Tibial nerve (tissue), 4 donors: ENCODE measurements around the gene GPX2. TPM values are rescaled to one million over a fixed set of nuclear protein-coding genes. Genes with fewer than 3 reads are reported as not detected.

Experiments used
- DNase-seq, 2 donors: peaks; one replicate each; pipeline ENCODE4 v3.0.0-alpha.2; 2019; ENCODE audit warnings: low spot score in 2 of 2
- H3K27ac ChIP-seq, 4 donors: fragments of 200-600 bp; sonication (generic) in 3 of 4; one replicate each; pipeline ENCODE4 v1.5.1; 2017 to 2019; ENCODE audit warnings: mild to moderate bottlenecking in 1 of 4
- H3K27me3 ChIP-seq, 2 donors: fragments of 200-600 bp; sonication (generic) in 1 of 2; one replicate each; pipeline versions ENCODE4 v1.5.1 to v1.6.0; 2017 to 2019
- H3K36me3 ChIP-seq, 3 donors: fragments of 200-600 bp; sonication (generic); one replicate each; pipeline ENCODE4 v1.5.1; 2018 to 2019
- H3K4me1 ChIP-seq, 4 donors: fragments of 200-600 bp; sonication (generic) in 3 of 4; one replicate each; pipeline ENCODE4 v1.5.1; 2017 to 2019
- H3K4me3 ChIP-seq, 4 donors: fragments of 200-600 bp; sonication (generic) in 3 of 4; one replicate each; pipeline ENCODE4 v1.5.1; 2017 to 2019; ENCODE audit warnings: mild to moderate bottlenecking in 1 of 4, moderate library complexity in 1 of 4
- H3K9me3 ChIP-seq, 4 donors: fragments of 200-600 bp; sonication (generic) in 3 of 4; one replicate each; pipeline ENCODE4 v1.5.1; 2017 to 2019
- CTCF ChIP-seq, 5 experiments: fragments of 200-600 bp in 3 of 5; fragments of 450-650 bp in 2 of 5; sonication (generic) in 3 of 5; IDR thresholded peaks; one replicate each; pipeline ENCODE4 v1.5.1; 2016 to 2019; ENCODE audit warnings: antibody characterized with exemption in 5 of 5, mild to moderate bottlenecking in 3 of 5, moderate library complexity in 2 of 5
- EP300 ChIP-seq, 2 donors: sonication (generic); formaldehyde crosslinking; IDR thresholded peaks; one replicate each; pipeline ENCODE4 v1.6.1; 2017; ENCODE audit warnings: antibody characterized with exemption in 2 of 2, mild to moderate bottlenecking in 1 of 2
- POLR2A ChIP-seq, 2 donors: fragments of 450-650 bp; IDR thresholded peaks; one replicate each; pipeline ENCODE4 v1.6.1; 2017; ENCODE audit warnings: antibody characterized with exemption in 2 of 2, mild to moderate bottlenecking in 2 of 2, moderate library complexity in 2 of 2
- WGBS, 2 donors: methylation state at CpG; one replicate each; pipeline ENCODE4 v1.1.5; 2018; 5-methylcytosine and 5-hydroxymethylcytosine counted together
- total RNA-seq, 4 donors: library from RNA; depleted of rRNA; stranded (reverse); fragments of >200 nt; gene quantifications; one replicate each; pipeline ENCODE4 v1.1.0, GENCODE V29; 2016

Gene GPX2
- total RNA-seq, 4 donors from 2014 or later = not detected

GRCh38 chr14:64954491-64955240 is 12.1 kb upstream of the GPX2 start:
- 79 to 85% methylated on average over 9 of the region's 9 CpGs for WGBS, 2 donors
- H3K36me3 ChIP-seq = peaks cover 0 to 52% (median 0%) of the 10 kb centered on the region in 3 donors
- H3K4me1 ChIP-seq = no peaks in the 10 kb centered on the region
- H3K27me3 ChIP-seq = no peaks in the 10 kb centered on the region
- TF ChIP-seq EP300 (IDR thresholded peaks at IDR 0.05) (no peak), CTCF (IDR thresholded peaks at IDR 0.05) (no peak), POLR2A (IDR thresholded peaks at IDR 0.05) (no peak)
- DNase-seq = no peak
- H3K27ac ChIP-seq = no peak overlapping the region
- H3K9me3 ChIP-seq = no peaks in the 10 kb centered on the region
- no peak overlapping the region for H3K4me3 ChIP-seq

- no peaks in the 10 kb centered on the region for H3K9me3 ChIP-seq
- H3K27ac ChIP-seq = no peak overlapping the region
- DNase-seq = no peak
- peaks cover 0 to 61% (median 0%) of the 10 kb centered on the region in 3 donors for H3K36me3 ChIP-seq
- H3K4me1 ChIP-seq = no peaks in the 10 kb centered on the region
- 85 to 91% methylated on average over 6 of the region's 6 CpGs for WGBS, 2 donors
- TF ChIP-seq EP300 (IDR thresholded peaks at IDR 0.05) = no peak
- TF ChIP-seq POLR2A (IDR thresholded peaks at IDR 0.05) = no peak
- no peak for TF ChIP-seq CTCF (IDR thresholded peaks at IDR 0.05)
- no peaks in the 10 kb centered on the region for H3K27me3 ChIP-seq
- H3K4me3 ChIP-seq = no peak overlapping the region
Measured at GRCh38 chr14:64953661-64954060, 11.1 kb upstream of the GPX2 start.

- DNase-seq = no peak
- H3K36me3 ChIP-seq = peaks cover 0 to 65% (median 0%) of the 10 kb centered on the region in 3 donors
- H3K9me3 ChIP-seq = no peaks in the 10 kb centered on the region
- H3K27ac ChIP-seq = no peak overlapping the region
- TF ChIP-seq CTCF (IDR thresholded peaks at IDR 0.05) = no peak
- no peak for TF ChIP-seq POLR2A (IDR thresholded peaks at IDR 0.05)
- TF ChIP-seq EP300 (IDR thresholded peaks at IDR 0.05) = no peak
- no peak overlapping the region for H3K4me3 ChIP-seq
- no peaks in the 10 kb centered on the region for H3K27me3 ChIP-seq
- 89 to 97% methylated on average over 8 of the region's 8 CpGs for WGBS, 2 donors
- no peaks in the 10 kb centered on the region for H3K4me1 ChIP-seq
Measured at GRCh38 chr14:64953310-64953654, 10.7 kb upstream of the GPX2 start.

- DNase-seq = no peak
- 77 to 80% methylated on average over 7 of the region's 7 CpGs for WGBS, 2 donors
Measured at GRCh38 chr14:64952598-64953309, 10.2 kb upstream of the GPX2 start.

More at GRCh38 chr14:64952598-64953309, 10.2 kb upstream of the GPX2 start:
- no peak overlapping the region for H3K27ac ChIP-seq
- no peaks in the 10 kb centered on the region for H3K9me3 ChIP-seq
- H3K27me3 ChIP-seq = no peaks in the 10 kb centered on the region
- TF ChIP-seq POLR2A (IDR thresholded peaks at IDR 0.05) = no peak
- no peak for TF ChIP-seq CTCF (IDR thresholded peaks at IDR 0.05)
- no peak for TF ChIP-seq EP300 (IDR thresholded peaks at IDR 0.05)
- no peak overlapping the region for H3K4me3 ChIP-seq
- H3K4me1 ChIP-seq = no peaks in the 10 kb centered on the region
- H3K36me3 ChIP-seq = peaks cover 0 to 70% (median 0%) of the 10 kb centered on the region in 3 donors
